Measurements from ENCODE around the gene RMDN3.

The RMDN3 gene

GRCh38 chr15:40716165-40716564 is 38.9 kb downstream of the RMDN3 start:
- Histone ChIP-seq H3K4me2 (ENCODE audit: low read length) (no peak overlapping the region), H3K27me3 (ENCODE audit: control insufficient read depth, low read length) (no peaks in the 10 kb centered on the region), H3K36me3 (ENCODE audit: control insufficient read depth, low read length) (peaks cover 87% of the 10 kb centered on the region), H3K79me2 (ENCODE audit: control insufficient read depth, low read length) (no peaks in the 10 kb centered on the region; the same call in none of the 2 replicates), H4K20me1 (ENCODE audit: control insufficient read depth, insufficient read depth, low read depth, low read length) (no peaks in the 10 kb centered on the region), H3K4me3 (ENCODE audit: low read length) (no peak overlapping the region), H3K27ac (ENCODE audit: low read depth, low read length) (no peak overlapping the region), H3F3A (ENCODE audit: control insufficient read depth, insufficient read depth) (peaks cover 3% of the 10 kb centered on the region; the same call in 1 of the 2 replicates), H3K9me3 (ENCODE audit: control insufficient read depth, insufficient read depth, low read length) (no peaks in the 10 kb centered on the region), H3K4me1 (ENCODE audit: control insufficient read depth, low read length) (peaks cover 8% of the 10 kb centered on the region), H3K9me2 (replicated peaks; ENCODE audit: control insufficient read depth, low read length) (no peaks in the 10 kb centered on the region)
- TF ChIP-seq CTCF (IDR thresholded peaks at IDR 0.05; ENCODE audit: low read depth, low read length, poor library complexity, severe bottlenecking): no peak
- TF ChIP-seq EZH2phosphoT487 (IDR thresholded peaks at IDR 0.05; ENCODE audit: borderline replicate concordance, low read length): no peak

GRCh38 chr15:40714144-40714543 is 40.9 kb downstream of the RMDN3 start:
- H3K9me3 ChIP-seq (ENCODE audit: control insufficient read depth, insufficient read depth, low read length): no peaks in the 10 kb centered on the region
- H3K79me2 ChIP-seq (ENCODE audit: control insufficient read depth, low read length): no peaks in the 10 kb centered on the region; the same call in none of the 2 replicates
- no peaks in the 10 kb centered on the region for H3K9me2 ChIP-seq (replicated peaks; ENCODE audit: control insufficient read depth, low read length)
- peaks cover 8% of the 10 kb centered on the region for H3K4me1 ChIP-seq (ENCODE audit: control insufficient read depth, low read length)
- H3K27ac ChIP-seq (ENCODE audit: low read depth, low read length): no peak overlapping the region
- H3K4me3 ChIP-seq (ENCODE audit: low read length): no peak overlapping the region
- H3K27me3 ChIP-seq (ENCODE audit: control insufficient read depth, low read length): no peaks in the 10 kb centered on the region
- TF ChIP-seq CTCF (IDR thresholded peaks at IDR 0.05; ENCODE audit: low read depth, low read length, poor library complexity, severe bottlenecking) (no peak), EZH2phosphoT487 (IDR thresholded peaks at IDR 0.05; ENCODE audit: borderline replicate concordance, low read length) (no peak)
- no peak overlapping the region for H3K4me2 ChIP-seq (ENCODE audit: low read length)
- H3F3A ChIP-seq (ENCODE audit: control insufficient read depth, insufficient read depth): peaks cover 3% of the 10 kb centered on the region; the same call in 1 of the 2 replicates
- H3K36me3 ChIP-seq (ENCODE audit: control insufficient read depth, low read length): peaks cover 82% of the 10 kb centered on the region
- no peaks in the 10 kb centered on the region for H4K20me1 ChIP-seq (ENCODE audit: control insufficient read depth, insufficient read depth, low read depth, low read length)

GRCh38 chr15:40706121-40706520 is 48.9 kb downstream of the RMDN3 start:
- no peaks in the 10 kb centered on the region for H3K9me2 ChIP-seq (replicated peaks; ENCODE audit: control insufficient read depth, low read length)
- H4K20me1 ChIP-seq (ENCODE audit: control insufficient read depth, insufficient read depth, low read depth, low read length): no peaks in the 10 kb centered on the region
- H3K4me2 ChIP-seq (ENCODE audit: low read length): no peak overlapping the region
- no peaks in the 10 kb centered on the region for H3K27me3 ChIP-seq (ENCODE audit: control insufficient read depth, low read length)
- no peaks in the 10 kb centered on the region for H3F3A ChIP-seq (ENCODE audit: control insufficient read depth, insufficient read depth)
- TF ChIP-seq EZH2phosphoT487 (IDR thresholded peaks at IDR 0.05; ENCODE audit: borderline replicate concordance, low read length) (no peak), CTCF (IDR thresholded peaks at IDR 0.05; ENCODE audit: low read depth, low read length, poor library complexity, severe bottlenecking) (no peak)
- H3K27ac ChIP-seq (ENCODE audit: low read depth, low read length): no peak overlapping the region
- peaks cover 84% of the 10 kb centered on the region for H3K36me3 ChIP-seq (ENCODE audit: control insufficient read depth, low read length)
- no peak overlapping the region for H3K4me3 ChIP-seq (ENCODE audit: low read length)
- H3K9me3 ChIP-seq (ENCODE audit: control insufficient read depth, insufficient read depth, low read length): no peaks in the 10 kb centered on the region
- peaks cover 10% of the 10 kb centered on the region for H3K79me2 ChIP-seq (ENCODE audit: control insufficient read depth, low read length)
- no peaks in the 10 kb centered on the region for H3K4me1 ChIP-seq (ENCODE audit: control insufficient read depth, low read length)
